GOT3 (cell line): ENCODE data around the gene BLZF1.
"Not testable (repeated sequence)": the region's sequence is repeated elsewhere in the genome, so short reads cannot be mapped to it uniquely, and the experiment has no call there.

Experiments
- DNase-seq: peaks from one replicate; lab custom pipeline; 2025; ENCODE audit warnings: mixed read lengths; lab: John Stamatoyannopoulos, UW

BLZF1 gene

DNA sequence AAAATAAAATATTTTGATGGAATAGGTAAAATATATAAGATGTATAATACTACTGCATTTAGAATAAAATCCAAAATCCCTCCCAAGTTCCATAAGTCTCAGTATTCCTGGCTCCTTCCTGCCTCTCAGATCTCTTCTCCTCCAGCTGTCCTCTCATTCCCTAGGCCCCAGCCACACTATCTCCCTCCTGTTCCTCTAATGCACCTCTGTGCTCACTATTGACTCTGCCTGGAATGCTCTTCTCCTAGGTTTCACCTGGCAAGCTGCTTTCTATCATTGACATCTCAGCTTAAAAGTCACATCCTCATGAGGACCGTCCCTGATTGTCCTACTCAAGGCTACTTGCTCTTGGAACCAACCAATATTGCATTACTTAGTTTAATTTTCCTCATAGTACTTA is 7.6 kb upstream of the BLZF1 start:
- DNase-seq, result no peak

DNA sequence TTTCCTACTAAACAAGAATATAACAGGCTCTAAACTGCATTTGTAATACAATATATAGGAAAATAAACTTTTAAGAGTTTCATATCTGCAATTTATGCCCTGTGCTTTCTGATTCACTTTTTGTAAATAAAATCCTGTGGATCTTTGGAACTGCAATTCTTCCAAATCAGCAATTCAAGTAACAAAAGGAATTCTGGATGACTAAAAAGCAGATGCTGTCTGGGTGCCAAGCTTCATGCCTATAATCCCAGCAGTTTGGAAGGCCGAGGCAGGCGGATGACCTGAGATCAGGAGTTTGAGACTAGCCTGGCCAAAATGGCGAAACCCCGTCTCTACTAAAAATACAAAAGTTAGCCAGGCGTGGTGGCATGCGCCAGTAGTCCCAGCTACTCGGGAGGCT is 6.7 kb upstream of the BLZF1 start:
- DNase-seq, result no peak

DNA sequence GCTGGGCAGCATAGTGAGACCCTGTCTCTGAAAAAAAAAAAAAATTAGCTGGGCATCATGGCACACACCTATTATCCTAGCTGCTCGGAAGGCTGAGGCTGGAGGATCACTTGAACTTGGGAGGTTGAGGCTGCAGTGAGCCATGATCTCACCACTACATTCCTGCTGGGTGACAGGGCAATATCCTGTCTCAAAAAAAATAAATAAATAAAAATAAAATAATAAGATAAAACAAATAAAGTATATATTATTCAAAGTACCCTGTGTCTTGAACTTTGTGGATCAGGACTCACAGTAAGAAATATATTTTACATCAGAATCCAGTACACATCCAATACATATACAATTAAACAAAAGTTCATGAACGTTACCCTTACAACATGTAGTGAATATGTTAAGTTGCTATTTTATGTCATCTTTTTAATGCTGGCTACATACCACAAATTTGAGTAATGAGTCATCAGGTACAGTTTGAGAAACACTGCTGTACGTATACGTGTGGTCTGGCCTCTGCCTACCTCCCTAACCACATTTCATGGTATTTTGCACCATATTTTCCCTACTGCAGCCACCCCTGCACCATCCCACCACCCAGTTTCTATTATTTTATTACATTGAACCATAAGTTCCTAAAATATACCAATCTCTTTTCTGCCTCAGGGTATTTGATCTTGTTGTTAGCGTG is 4.8 kb upstream of the BLZF1 start:
- DNase-seq, result no peak

DNA sequence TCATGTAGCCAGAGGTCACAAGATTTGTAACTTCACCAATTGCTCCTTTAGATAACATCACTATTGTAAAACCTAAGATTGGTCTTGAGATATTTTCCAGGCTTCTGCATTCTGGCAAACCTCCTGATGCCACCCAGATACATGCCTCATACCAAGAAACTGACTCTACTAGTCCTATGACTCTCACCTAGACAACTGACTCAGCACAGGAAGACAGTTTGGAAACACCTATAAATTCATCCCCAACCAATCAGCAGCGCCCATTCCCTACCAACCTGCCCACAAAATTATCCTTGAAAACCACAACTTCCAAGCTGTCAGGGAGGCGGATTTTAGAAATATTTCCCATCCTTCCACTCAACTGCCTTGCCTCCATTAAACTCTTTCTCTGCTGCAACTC is 3.0 kb upstream of the BLZF1 start:
- DNase-seq, result no peak

DNA sequence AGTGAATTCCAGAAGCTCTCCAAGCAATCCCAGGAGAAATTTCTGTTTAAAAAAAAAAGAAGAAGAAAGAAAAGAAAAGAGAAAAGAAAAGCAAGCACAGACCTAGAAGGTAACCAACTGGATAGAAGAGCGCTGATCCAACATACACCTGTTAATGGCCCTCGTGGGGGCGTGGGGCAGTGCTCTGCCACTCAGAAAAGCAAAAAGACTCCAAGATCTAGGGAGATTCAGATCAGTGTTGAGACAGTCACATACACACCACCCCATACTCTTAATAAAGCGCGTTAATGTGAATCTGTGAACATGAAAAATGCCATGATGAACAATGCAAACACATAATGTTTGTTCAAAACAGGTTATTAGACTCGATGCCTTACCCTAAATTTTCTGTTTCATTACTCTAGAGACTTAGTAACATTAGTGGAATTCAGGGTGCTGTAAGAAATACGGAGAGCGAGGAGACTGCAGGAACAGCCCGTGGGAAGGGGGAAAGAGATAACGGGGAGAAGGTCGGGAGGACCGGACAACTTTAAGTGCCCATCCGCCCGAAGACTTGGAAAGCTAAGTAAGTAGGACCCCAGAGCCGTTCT is 804 bp upstream of the BLZF1 start:
- no peak for DNase-seq

DNA sequence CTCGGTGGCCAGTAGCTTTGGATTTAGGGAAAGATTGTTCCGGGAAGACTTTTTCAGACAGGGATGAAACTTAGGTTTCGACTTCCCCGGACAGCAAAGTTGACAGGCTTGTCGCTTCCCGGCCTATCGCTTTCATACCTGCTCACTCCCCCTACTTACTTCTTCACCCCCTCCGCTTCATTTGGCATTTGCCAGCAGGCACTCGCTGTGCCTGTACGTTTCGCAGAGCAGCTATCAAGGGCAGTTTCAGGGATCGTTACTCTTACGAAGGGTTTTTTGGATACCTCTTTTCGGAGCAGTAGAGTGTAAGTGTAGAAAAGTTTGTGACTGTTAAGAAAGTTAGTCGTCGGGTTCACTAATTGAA is 393 bp downstream of the BLZF1 start:
- no peak for DNase-seq

DNA sequence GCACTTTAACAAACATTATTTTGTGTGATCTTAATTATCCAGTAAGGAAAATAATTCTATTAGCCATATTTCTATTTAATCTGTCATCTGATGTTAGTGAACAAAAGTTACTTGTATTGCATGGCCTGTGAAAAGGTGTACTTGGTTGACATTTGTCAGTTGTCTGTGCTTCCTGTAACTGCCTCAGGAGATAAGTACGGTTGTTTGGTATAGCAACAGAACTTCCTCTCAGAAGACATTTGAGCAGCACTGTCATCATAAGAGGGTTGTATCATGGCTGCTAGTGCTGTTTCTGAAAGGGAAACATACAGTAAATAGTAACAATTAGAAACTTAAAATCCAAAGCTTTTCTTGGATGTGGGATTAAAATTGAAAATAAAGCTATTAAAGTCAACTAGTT is 3.4 kb downstream of the BLZF1 start:
- no peak for DNase-seq

DNA sequence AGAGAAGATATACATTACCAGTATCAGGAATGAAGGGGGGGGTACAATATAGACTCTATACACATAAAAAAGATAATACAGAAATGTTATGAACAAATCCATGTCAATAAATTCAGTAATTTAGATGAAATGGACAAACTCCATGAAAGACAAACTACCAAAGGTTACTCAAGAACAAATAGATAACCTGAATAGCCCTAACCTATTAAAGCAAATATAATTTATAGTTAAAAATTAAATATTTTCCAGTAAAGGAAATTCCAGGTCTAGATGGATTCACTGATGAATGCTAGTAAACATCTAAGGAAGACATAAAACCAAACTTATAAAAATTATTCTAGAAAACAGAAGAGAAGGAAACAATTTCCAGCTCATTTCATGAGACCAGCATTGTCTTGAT is 13.2 kb downstream of the BLZF1 start:
- no peak for DNase-seq

DNA sequence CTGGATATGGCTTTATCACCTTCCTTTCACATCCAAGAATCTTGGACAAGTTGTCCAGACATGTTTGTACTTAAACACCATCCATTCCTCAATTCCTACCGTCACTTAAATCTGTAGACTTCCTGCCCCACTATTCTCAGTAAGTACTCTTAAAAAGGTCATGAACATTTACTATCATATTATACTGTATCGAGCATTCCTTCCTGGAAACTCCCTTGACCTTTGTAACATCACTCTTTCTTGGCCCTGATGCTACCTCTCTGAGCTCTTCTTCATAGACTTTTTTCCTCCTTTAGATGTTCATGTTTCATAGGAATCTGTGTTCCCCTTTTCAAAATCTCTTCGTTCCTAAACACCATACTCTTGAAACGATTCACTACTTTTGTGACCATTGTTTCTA is 15.5 kb downstream of the BLZF1 start:
- DNase-seq, result no peak

DNA sequence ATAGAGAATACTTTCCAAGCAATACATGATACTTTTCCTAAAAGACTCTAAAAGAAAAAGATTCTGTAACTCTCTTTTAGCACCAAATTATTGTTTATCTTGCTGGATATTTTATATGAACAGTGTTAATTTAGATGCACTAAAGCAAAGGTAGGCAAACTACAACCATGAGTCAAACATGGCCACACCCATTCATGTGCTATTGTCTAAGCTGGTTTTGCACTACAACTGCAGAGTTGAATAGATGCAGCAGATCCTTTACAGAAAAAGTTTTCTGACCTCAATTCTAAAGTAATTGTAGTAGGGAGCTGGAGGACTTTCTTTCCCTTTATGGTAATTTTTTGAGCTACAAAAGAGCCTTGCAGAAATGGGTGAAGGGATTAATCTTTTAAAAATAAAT is 19.4 kb downstream of the BLZF1 start:
- DNase-seq, result no peak

DNA sequence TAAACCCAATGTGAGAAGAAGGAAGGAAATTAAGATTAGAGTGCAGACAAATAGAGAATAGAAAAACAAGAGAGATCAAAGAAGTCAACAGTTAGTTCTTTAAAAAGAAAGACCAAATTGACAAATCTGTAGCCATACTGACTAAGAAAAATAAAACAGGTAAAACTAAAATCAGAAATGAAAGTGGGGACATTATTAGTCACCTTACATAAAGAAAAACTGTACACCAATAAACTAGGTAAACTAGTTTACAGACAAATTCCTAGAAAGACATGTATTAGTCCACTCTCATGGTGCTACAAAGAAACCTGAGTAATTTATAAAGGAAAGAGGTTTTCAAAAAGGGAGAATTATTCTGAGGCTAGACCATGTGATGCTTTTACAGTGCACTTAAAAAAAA is 22.3 kb downstream of the BLZF1 start:
- DNase-seq, result no peak

DNA sequence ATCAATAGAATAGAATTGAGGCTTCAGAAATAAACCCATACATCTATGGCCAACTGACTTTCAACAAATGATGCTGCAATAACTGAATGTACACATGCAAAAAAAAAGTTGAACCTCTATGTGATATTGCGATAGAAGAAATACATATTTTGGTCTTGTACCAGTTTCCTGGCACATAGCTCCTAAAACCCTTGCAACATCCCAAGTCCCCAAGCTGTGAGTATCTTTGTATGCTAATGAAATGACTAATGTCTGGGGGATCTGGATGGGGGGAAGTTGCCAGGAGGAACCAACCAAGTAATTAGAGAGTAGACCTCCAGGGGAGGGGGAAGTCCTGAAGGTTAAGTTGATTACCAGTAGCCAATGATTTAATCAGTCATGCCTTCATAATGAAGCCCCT is 24.4 kb downstream of the BLZF1 start:
- no peak for DNase-seq

DNA sequence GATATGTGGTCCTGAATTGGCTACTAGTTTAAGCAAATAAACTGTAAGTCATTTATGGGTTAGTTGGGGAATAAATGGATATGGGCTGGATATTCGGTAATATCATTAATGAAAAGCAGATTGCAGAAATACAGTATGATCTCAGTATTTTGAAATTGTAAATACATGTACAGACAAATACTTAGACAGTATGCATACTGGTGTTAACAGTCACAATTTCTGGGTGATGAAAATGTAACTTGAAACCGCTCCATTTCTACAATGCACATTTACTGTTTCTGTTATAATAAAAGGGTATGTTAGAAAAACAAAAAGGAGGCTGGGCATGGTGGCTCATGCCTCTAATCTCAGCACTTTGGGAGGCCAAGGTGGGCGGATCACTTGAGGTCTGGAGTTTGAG is 28.0 kb downstream of the BLZF1 start:
- DNase-seq, result no peak

DNA sequence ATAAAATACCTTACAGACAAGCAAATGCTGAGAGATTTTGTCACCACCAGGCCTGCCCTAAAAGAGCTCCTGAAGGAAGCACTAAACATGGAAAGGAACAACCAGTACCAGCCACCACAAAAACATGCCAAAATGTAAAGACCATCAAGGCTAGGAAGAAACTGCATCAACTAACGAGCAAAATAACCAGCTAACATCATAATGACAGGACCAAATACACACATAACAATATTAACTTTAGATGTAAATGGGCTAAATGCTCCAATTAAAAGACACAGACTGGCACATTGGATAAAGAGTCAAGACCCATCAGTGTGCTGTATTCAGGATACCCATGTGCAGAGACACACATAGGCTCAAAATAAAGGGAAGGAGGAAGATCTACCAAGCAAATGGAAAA is 34.6 kb downstream of the BLZF1 start:
- not testable (repeated sequence) for DNase-seq

DNA sequence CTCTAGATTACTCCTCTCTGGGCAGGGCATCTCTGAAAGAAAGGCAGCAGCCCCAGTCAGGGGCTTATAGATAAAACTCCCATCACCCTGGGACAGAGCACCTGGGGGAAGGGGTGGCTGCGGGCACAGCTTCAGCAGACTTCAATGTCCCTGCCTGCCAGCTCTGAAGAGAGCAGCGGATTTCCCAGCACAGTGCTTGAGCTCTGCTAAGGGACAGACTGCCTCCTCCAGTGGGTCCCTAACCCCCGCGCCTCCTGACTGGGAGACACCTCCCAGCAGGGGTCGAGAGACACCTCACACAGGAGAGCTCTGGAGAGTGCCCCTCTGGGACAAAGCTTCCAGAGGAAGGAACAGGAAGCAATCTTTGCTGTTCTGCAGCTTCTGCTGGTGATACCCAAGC is 40.3 kb downstream of the BLZF1 start:
- not testable (repeated sequence) for DNase-seq

DNA sequence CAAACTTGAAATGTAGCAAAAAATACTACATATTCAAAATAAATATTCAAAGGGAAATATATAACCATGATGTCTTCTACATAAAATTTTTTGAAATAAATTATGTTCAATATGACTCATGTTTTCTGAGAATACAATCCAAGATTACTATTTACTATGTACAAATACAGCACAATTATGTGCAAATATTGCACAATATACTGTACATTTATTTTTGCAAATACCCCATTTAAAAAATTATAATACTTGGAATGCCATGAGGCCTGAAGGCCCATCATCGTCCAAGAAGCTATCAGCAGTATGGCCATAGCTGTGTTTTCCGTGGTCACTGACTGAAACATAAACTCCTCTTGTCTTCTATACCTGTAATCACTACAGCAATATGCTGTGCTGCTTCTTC is 47.0 kb downstream of the BLZF1 start:
- DNase-seq, result no peak

DNA sequence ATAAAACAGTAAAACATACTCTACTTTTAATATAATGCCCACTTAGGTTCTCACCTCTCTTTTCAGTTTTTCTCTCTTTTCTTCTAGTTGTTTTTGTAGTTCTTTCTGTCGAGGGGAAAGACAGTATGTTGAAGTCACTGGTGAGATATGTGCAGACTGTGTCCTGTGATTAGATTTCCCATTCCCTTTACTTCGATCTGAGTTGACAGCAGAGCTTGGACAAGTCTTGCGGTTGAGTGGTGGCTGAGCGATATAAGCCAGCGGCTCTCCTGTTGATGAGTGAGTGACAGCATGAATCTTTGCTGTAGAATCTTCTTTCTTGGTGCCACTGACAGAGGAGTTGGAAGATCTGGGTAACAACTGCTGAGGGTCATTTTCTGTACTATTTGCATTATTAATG is 53.3 kb downstream of the BLZF1 start:
- DNase-seq, result no peak

DNA sequence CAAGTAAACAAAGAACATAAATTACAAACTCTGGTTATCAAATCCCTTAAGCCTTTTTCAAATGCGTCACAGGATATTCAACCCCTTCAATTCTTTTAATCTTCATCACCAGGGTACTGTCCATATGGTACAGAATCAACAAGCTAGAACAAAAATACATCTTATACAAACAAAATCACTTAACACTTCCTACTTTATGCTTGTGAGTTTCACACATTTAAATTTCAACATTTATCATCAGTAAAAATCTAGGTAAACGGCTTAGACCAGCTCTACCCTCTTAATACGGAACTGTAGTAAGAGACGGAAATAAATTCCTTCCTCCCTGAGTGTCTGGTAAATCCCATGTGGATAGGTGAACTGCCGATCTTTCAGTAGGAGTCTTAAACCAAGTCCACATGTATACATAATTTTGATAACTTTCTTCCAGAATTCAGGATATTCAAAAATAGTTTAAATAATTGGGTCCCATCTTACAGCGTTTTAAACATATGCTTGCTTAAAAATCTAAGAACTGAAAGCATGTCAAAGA is 58.2 kb downstream of the BLZF1 start:
- DNase-seq, result no peak

DNA sequence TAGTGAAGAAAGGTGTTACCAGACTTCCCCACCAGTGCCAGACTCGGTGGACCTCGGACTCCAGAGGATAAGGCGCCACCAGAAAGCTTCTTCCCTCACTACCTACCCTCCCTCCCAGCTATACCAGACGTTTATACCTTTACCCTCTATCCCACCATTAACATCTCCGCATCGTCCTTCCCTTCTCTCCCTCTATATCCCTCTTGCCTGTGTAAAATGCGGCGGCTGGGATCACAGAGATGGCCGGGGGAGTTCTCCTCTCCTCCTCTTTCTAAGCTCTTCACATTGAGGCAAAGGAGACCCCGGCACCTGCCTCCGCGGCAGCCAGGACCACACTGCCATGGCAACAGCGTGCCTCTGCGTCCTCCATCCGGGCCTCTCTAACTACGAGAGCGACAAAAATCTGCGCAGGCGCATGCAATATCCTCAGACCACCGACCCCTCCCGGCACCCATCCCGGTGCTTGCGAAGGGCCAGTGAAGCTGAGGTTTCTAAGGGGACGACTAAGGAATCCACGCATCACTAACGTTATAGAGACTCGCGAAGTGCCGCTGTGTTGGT is 59.2 kb downstream of the BLZF1 start, which contains the start of gene CCDC181:
Gene CCDC181, minus strand, starts transcription at position 394 of the 561 bp plus-strand sequence. CDS start 2,547 bp downstream, outside the sequence.
- DNase-seq, result no peak
